NCI-H1092 (cell line): ENCODE measurements around the gene POT1.

Experiments
- DNase-seq: peaks from one replicate; lab custom pipeline; 2025; lab: John Stamatoyannopoulos, UW

Gene POT1

DNA sequence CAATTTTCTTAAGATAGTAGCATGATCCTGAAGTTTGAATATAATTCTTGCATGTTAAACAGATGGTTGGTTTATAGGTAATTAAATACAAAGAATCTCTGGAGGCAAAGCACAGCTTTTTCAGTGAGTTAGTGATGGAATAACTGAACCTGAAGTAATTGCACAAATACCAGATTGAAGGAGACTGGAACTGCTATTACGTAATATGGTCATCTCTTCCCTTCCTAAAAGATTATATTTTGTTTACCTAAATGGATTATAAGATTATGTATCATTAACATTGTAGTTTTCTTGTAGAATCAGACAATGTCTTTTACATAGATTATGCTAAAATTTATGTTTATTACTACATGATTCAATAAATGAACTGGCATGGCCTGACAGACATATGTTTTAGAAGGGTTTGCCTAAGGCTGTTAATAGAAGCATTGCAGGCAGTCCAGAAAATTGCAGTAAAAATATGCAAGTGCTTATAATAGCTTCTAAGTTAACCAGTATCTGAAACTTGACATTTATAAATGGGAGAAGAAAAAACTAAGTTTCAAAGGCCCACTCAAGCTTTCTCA, 128.2 kb downstream of the POT1 start:
- DNase-seq = no peak

DNA sequence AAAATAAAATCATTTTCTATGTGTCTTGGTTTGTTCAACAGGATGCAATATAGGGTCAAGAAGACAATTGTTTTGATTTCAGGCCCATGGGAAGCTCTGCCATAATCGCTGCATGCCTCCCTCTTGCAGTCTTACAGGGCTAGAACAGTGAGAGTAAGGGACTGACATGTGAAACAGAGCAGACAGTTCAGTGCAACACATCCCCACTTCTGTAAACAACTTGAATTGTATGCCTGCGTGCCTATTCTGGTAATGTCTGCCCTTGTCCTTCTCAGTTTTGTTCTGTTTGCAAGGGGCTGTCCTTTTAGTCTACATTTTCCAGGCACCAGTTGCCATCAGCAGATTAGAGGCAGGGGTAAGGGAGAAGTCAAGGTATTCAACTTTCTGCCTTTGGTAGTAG, 129.2 kb downstream of the POT1 start:
- no peak for DNase-seq

DNA sequence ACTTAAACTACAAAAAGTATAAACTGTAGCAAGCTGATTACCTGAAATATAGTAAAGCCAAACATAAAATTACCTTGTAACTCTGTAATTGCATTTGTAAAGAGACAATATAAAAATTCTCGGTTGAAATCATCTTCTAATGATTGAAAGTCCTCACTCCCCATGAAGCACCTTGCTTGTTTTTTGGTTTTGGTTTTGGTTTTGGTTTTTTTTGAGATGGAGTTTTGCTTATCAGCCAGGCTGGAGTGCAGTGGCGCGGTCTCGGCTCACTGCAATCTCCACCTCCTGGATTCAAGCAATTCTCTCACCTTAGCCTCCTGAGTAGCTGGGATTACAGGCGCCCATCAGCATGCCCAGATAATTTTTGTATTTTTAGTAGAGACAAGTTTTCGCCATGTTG, 130.2 kb downstream of the POT1 start:
- no peak for DNase-seq

DNA sequence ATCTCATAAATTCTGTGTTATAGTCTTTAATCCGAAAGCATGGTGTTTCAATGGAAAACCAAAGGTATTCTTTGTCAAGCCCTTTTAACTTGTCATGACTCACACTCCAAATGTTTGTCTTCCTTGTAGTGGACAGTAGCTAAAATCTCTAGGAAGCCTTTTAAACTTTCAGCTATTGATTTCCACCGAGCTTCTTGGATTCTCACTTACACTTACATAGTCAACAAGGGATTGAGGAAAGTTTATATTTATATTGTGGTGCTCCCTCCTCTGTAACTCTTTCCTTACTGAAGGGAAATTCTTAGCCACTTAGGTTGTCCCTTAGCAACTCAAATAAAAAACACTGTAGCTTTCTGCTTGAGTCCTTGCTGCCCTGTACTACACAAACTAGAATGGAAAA, 132.9 kb downstream of the POT1 start:
- DNase-seq = no peak

DNA sequence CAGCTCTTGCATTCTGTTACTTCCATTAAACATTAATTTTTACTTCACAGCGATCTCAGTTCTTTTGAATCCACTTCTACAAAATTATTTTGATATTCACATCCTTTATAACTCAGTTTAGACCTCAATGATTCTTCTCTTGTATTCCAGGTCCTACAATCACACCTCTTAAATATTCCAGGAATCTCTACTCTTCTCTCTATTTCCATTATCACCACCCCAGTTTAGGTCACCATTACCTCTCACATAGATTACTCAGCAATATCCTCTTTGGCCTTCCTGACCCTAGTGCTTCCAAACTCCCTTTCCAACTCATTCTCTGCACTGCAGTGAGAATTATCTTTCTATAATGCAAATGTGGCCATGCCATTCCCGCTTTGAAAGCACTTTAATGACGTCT, 136.9 kb downstream of the POT1 start:
- DNase-seq = no peak

DNA sequence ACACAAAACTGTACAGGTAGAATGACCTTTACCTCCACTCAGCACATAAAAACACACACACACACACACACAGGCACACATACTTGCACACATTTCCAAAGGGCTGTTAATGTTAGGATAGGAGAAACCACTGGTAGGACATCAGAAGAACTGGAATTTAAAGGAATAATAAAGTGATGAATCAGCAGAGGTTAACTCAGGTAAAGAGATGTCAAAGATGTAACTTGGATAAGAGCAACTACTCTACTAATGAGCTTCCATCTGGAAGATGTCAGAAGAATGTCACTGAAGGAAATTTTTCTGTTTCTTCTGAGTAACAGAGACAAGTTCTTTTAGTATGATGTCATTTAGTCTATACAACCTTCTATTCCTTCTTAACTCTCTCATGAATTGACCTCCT, 137.6 kb downstream of the POT1 start:
- DNase-seq = no peak

DNA sequence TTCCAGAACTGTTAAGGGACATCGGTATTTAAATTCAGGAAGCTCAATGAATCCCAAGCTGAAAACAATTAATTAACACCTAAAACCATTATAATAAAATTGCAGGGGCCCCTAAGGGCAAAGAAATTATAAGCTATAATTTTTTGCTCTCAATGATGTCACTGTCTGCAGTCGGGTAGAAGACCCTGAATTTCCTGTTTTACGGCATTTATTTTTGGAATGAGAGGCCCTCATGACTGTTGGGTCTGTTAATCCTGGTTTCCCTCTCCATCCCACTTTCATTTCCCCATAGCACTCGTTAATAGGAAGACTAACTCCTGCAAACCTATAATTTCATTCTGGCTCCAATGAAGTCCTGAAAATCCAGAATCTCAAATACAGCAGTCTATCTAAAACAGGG, 138.2 kb downstream of the POT1 start:
- no peak for DNase-seq

DNA sequence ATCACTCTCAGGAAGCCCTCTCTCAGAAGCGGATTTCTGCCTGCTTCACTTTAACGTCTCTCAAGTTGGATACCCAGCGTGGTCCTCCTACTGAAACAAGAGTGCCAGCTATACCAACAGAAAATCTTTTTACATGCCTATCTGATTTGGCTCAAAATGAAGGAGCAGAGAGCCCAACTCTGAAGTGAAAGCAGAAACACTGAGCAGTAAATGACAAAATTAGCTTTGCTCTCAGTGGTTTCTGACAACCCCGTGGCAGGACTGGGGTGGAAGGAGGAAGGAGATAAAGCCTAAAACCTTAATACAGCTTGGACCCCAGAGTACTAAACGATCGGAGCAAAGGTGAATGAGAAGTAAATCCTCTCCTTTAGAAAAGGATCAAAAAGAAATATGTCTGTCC, 139.0 kb downstream of the POT1 start:
- no peak for DNase-seq

DNA sequence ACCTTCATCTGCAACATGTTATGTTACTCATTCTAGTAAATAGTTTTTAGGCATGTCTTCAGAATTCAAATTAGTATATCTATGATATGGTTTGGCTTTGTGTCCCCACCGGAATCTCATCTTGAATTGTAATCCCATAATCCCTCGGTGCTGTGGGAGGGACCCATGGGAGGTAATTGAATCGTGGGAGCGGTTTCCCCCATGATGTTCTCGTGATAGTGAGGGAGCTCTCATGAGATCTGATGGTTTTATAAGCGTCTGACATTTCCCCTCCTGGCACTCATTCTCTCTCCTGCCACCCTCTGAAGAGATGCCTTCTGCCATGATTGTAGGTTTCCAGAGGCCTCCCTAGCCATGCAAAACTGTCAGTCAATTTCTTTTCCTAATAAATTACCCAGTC, 143.6 kb downstream of the POT1 start:
- DNase-seq = no peak

DNA sequence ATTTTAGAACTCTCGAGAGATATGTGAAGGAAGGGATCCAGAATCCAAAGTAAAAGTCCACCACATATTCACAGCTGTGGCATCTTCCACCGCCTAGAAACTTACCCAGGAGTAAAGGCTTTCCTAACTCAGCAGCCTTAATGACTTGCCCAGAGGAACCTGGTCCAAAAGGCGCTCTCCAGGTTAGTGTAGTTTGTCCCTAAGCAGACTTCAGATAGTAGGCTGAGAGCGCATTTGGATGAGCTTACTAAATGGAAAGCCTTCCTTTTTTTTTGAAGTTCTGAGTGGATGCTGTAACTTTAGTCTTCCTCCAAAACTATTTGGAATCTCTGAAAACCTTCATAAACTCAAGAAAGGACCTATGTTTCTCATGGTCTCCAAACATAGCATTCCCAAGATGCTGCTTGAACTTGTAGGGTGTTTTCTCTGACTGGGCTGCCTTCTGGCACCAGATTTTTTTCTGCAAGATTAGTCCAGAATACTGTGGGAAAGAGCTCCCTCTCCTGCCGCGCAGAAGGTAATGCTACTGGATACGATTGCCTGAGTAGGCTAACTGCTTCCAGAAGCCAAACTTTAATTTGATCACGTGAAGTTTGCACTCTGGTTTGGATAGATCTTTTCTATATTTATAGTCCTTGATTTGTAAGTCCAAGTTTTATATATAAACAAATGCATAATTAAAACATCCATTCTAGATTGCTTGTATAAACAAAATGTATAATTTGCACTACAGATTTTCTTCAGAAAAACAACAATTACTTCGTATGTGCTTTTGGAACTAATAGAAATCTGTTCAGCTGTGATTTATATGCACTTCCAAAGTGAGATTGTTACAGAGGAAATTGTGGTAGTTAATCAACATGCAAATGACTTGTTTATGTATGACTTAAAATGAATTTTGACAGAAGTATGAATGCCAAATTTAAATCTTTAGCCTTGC, 144.5 kb downstream of the POT1 start:
- DNase-seq = peak; percentile 36

DNA sequence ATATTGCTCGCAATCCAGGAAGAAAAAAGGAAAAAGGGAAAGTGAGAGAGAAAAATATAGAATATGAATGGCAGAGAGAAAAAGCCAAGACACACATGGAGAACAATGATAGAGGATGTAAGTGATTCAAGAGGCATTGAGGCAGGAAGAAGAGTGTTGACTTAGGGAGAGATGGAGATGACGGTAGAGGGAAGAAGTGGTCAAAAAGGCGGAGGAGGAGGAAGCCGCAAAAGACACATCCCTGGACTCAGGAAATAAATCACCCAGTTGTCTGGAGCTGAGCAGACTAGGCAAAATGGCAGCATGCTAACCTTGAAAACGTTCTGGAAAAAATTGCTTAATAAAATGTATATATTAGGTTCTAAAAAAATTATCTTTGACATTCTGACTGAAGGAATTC, 146.4 kb downstream of the POT1 start:
- DNase-seq = no peak

DNA sequence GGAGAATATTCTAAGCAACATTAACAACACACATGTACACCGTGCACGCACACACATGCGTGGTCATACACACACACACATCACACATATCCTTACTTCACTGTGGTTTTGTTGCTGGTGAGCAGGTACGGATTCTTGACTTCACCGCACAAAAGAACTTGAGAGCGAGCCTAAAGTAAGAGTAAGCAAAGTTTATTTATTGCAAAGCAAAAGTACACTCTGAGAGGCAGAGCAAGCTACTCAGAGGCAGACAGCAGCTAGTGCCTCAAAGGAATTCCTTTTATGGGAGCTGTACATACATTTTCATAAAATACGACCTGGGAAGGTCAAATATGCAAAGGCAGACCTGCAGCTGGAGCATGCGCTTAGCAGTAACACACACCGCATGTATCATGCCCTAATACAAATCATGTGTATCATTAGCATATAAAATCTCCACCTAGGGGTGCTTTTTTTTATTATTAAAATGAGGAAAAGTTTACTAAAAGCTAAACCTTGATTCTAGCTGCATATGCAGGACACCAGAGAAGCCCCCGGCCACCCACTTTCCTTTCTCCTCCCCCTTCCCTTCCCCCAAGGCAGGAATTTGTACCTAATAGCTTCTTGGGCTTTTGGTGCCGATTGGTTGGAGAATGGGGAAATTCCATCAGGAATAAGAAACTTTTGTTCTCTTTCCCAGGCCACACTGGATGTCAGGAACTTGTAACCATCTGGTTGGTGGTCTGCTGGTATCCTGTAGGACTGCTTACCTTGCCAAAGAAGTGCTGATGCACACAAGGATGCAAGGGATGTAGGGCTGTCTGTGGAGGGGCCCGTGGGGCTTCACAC, 147.5 kb downstream of the POT1 start:
- no peak for DNase-seq

DNA sequence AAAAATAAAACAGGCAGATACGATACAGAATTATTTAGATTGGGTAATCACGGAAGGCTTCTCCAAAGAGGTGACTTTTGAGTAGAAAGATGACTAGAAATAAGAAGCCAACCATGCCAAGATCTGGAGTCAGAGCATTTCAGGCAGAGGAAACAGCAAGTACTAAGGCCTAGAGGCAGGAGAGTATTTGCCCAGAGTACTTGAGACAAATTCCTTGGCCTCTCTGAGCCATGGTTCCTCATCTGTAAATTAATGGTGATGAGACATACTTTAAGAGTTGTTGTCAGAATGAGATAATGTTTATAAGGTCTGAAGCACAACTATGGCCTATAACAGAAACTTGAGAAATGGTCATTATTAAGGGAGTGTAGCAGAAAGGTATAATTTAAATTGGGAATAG, 148.2 kb downstream of the POT1 start:
- no peak for DNase-seq

DNA sequence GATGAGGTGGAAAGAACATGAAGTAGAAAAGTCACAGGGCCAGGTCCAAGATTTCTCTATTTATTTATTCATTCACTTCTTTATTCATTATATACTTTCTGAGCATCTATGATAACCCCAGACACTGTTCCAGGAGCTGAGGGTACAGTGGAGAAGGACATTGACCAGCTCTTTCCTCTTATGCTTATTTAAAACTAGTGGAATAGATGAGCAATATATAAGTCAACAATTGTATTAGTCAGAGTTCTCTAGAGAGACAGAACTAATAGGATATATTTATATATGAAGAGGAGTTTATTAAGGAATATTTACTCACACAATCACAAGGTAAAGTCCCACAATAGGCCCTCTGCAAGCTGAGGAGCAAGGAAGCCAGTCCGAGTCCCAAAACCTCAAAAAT, 149.0 kb downstream of the POT1 start:
- DNase-seq = no peak

DNA sequence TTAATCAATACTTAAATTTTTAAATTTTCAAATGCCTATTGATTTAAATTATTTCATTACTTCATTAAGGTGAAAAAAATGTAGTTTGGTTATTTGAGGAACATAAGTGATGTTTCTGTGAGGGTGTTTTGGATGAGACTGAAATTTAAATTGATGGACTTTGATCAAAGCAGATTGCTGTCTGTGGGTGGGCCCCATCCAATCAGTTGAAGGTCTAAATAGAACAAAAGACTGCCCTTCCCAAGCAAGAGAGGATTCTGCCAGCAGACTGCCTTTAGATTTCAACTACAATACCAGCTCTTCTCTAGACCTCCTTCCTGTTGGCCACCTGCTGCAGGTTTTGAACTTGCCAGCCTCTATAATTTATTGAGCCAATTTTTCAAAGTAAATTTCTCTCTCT, 149.6 kb downstream of the POT1 start:
- DNase-seq = no peak

DNA sequence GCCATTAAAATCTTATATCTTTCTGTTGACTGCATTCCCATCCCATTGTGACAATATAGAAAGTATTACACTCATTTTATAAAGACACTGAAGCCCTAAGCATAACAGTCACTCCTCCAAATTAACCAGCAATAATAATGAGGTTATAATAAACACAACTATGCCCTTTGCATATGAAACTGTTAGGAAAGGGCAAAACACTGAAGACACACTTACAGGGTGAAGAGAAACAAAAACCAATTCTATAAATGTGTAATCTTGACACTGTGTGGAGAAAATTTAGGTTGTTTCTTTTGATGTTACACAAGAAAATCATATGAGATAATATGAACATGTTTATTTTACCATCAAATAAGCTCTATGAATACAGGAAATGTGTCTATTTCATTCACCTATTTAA, 150.0 kb downstream of the POT1 start:
- DNase-seq = no peak

DNA sequence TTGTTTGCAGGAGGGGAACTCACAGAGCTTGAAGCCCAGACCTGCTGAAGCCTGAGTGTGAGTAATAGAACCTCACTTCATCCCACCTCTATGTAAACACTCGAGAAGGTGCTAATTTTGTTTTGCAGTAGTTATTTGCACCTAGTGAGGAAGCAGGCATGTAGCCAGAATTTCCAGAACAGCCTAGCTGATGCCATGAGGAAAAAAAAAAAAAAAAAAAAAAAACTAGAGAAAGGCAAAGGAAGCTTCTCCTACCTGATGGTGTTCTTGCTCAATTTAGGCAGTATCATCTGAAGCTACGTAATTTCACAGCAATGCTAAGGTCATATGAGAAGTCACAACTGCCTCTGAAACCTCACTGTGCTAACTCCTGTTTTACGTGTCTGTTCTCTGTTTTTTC, 150.4 kb downstream of the POT1 start:
- peak; percentile 35 for DNase-seq

DNA sequence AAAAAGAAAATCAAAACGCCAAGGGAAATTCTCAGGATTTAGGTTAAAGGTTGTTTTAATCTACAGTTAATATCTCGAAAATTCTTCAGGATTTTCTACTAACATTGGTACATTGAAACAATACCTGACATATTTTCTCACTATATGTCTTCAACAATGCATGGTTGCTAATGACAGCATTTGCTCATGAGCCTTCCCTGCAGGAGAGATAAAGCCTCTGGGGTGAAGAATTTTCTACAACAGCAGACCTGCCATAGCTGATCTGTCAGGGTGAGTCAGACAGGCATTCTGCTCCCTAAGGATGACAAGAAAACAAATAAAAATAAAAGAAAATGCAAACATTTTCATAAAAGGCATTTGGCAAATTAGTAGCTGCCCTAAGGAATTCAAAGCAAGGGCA, 152.4 kb downstream of the POT1 start:
- DNase-seq = no peak

DNA sequence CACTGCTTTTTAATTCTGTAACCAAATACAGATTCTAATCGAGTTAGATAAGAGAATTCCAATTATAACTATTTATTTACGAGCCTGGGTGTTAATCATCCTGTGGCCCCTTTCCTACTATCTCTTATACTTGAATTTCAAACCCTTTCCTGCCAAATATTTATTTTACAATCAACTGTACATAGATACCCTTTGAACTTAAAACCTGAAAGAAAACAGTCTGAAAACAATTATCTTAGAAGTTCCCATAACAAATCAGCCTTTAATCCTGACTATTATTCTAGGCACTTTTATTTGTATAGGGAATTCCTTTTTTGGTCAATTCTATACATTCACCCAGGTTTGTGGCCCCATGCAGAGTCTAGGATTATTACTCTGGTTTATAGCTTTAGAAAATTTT, 153.5 kb downstream of the POT1 start:
- no peak for DNase-seq

DNA sequence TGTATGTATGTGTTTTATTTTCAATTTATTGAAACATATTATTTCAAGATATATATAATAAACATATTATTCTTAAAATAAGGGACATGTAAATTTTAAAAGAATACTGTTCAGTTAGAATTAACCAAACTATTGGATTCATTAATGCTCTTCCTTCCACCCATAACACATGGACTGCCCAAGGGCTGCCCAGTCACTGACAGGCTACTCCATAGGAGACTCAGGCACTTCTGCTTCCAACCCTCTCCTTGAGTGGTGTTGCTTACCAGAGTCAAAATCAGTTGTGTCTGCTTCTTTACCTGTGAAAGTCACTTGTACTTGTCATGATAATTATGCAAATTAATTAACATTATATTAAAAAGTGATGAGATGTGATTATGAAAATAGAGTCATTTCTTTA, 154.2 kb downstream of the POT1 start:
- no peak for DNase-seq

DNA sequence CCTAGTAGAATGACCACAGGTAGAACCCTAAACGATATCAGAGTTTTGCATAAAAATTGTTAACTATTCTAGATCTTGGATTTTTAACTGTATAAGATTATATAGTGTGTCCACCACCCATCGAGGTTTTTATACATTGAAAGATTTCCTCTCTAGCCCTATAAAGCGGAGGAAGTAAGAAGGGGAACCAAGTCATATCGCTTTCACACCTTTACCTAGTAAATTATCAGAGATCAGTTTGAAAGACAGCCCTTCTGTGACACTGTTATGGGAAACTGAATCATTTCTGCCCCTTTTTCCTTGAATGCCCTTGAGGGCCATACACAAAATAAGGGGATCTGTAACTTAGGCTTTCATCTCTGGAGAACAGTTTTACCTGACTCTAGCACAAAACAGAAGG, 155.7 kb downstream of the POT1 start:
- DNase-seq = no peak

DNA sequence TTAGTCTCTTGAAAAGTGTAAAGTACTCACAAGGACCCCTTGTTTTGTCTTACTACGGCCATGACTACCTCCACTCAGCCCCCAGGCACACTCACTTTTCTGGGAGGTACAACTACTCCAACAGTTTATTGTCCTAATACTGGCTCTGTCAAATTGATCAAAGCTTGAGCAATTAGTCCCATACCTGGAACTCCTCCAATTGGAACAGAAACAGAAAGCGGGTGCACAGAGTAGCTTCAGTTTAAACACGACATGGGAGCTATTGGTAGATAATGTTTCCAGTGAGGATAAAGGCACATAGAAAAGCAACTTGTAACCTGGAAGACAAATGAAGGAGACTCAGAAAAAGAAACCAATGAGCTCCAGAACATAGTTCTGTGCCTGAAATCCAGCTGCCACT, 156.3 kb downstream of the POT1 start:
- DNase-seq = no peak
